ENCODE measurements around the gene RNF186. TPM values are rescaled to one million over a fixed set of nuclear protein-coding genes. Genes with fewer than 3 reads are reported as not detected.
"Not testable (repeated sequence)": the region's sequence is repeated elsewhere in the genome, so short reads cannot be mapped to it uniquely, and the experiment has no call there.

The RNF186 gene
- polyA plus RNA-seq, 1 of the 3 experiments (the other 2 are of a cell fraction), result not detected

DNA sequence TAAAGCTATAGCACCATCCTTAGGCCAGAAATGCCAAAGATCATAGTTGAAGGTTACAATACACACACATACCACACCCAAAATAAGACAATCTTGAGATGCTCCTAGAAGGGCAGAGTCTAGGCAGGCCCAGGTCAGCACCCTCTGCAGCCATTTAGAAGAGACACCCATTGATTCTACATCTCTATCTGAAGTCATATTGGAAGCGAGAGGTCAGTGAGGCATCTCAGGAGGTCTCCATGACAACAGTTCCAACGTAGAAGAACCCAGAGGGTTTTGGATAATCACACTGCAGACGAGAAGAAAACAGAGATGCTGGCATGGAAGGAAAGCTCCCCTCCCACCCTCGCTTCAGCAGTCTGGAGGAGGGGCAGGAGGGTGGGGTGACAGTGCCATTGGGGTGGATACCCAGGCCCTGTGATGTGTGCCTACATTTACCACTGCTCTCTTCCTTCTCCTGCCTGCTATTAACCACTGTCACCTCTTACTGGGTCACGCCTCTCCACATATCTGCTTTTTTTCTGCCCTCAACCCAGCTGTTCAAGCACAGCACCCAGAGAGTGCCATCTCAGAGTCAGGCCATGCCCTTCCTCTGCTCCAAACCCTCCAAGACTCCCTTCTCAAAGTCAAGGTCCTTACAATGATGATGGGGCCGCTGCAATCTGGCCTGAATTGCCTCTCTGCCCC lies 21.6 kb downstream of the RNF186 start:
- 79% methylated on average over 6 of the region's 6 CpGs for WGBS (ENCODE audit: low lambda C conversion rate)

GRCh38 chr1:19792237-19793002 lies 22.7 kb downstream of the RNF186 start:
- TF ChIP-seq TAF1 (IDR thresholded peaks at IDR 0.05; ENCODE audit: borderline replicate concordance, low read depth, low read length) (no peak), MEF2A (IDR thresholded peaks at IDR 0.05; ENCODE audit: borderline replicate concordance, low read depth) (no peak), SMC3 (IDR thresholded peaks at IDR 0.05; ENCODE audit: low read depth, low read length) (no peak)
- no peak overlapping the region for H2AFZ ChIP-seq (ENCODE audit: low read depth)
- CTCF ChIA-PET, result interaction anchor here (1.1 to 2.2 kb wide), 2 partner anchors 30 to 77 kb away, joined by 4 to 8 read pairs; no protein-coding TSS in a partner anchor
- no peaks in the 10 kb centered on the region for H3K9me3 ChIP-seq
- H3K9me2 ChIP-seq, result no peaks in the 10 kb centered on the region
- no peak overlapping the region for H3K4me2 ChIP-seq
- no peak for DNase-seq
- no peaks in the 10 kb centered on the region for H3K4me1 ChIP-seq (ENCODE audit: control insufficient read depth in 1 of 2, insufficient read depth in 2 of 2, low read depth in 1 of 2, low read length in 1 of 2)
- H3K79me2 ChIP-seq (ENCODE audit: insufficient read depth), result no peaks in the 10 kb centered on the region
- no peaks in the 10 kb centered on the region for H4K20me1 ChIP-seq (ENCODE audit: insufficient read depth)
- H3K4me3 ChIP-seq (ENCODE audit: low read depth in 2 of 2, low read length in 1 of 2), result no peak overlapping the region
- POLR2A ChIA-PET, result no interaction called here
- H3K27me3 ChIP-seq (ENCODE audit: insufficient read depth), result no peaks in the 10 kb centered on the region
- no peak overlapping the region for H3K27ac ChIP-seq (ENCODE audit: low read depth in 2 of 2, low read length in 1 of 2)
- H3F3A ChIP-seq (replicated peaks; ENCODE audit: insufficient read depth), result no peaks in the 10 kb centered on the region
- 100% methylated on average over 4 of the region's 4 CpGs for WGBS (ENCODE audit: low lambda C conversion rate)
- no peak overlapping the region for H3K9ac ChIP-seq
- no peaks in the 10 kb centered on the region for H3K36me3 ChIP-seq (replicated peaks in 1 of 2; ENCODE audit: control insufficient read depth in 1 of 2, insufficient read depth in 2 of 2, low read length in 1 of 2)

More for the DNA sequence above, 21.6 kb downstream of the RNF186 start:
- Histone ChIP-seq H3K9me3 (no peaks in the 10 kb centered on the region), H3K36me3 (replicated peaks in 1 of 2; ENCODE audit: control insufficient read depth in 1 of 2, insufficient read depth in 2 of 2, low read length in 1 of 2) (no peaks in the 10 kb centered on the region), H3K9ac (no peak overlapping the region), H3K4me2 (no peak overlapping the region), H2AFZ (ENCODE audit: low read depth) (no peak overlapping the region), H3K4me1 (ENCODE audit: control insufficient read depth in 1 of 2, insufficient read depth in 2 of 2, low read depth in 1 of 2, low read length in 1 of 2) (no peaks in the 10 kb centered on the region), H3K79me2 (ENCODE audit: insufficient read depth) (no peaks in the 10 kb centered on the region), H3K9me2 (no peaks in the 10 kb centered on the region), H3K4me3 (ENCODE audit: low read depth in 2 of 2, low read length in 1 of 2) (no peak overlapping the region), H3K27ac (ENCODE audit: low read depth in 2 of 2, low read length in 1 of 2) (no peak overlapping the region), H4K20me1 (ENCODE audit: insufficient read depth) (no peaks in the 10 kb centered on the region), H3K27me3 (ENCODE audit: insufficient read depth) (no peaks in the 10 kb centered on the region), H3F3A (replicated peaks; ENCODE audit: insufficient read depth) (no peaks in the 10 kb centered on the region)
- no peak for TF ChIP-seq MEF2A (IDR thresholded peaks at IDR 0.05; ENCODE audit: borderline replicate concordance, low read depth)
- no peak for TF ChIP-seq YY1 (IDR thresholded peaks at IDR 0.05; ENCODE audit: low read depth)
- no peak for TF ChIP-seq EZH2phosphoT487 (IDR thresholded peaks at IDR 0.05; ENCODE audit: borderline replicate concordance, low read depth)
- TF ChIP-seq NRF1 (IDR thresholded peaks at IDR 0.05; ENCODE audit: low read depth, low read length), result no peak
- no peak for TF ChIP-seq CHD2 (IDR thresholded peaks at IDR 0.05; ENCODE audit: low read length, partially characterized antibody)
- TF ChIP-seq MXI1 (IDR thresholded peaks at IDR 0.05; ENCODE audit: low read depth, low read length), result no peak
- no peak for TF ChIP-seq TEAD4 (IDR thresholded peaks at IDR 0.05; ENCODE audit: borderline replicate concordance, insufficient read depth)
- no peak for TF ChIP-seq SIN3A (IDR thresholded peaks at IDR 0.05; ENCODE audit: borderline replicate concordance, low read depth, low read length)
- TF ChIP-seq JUND (IDR thresholded peaks at IDR 0.05), result no peak
- TF ChIP-seq NFIC (IDR thresholded peaks at IDR 0.05; ENCODE audit: borderline replicate concordance), result no peak
- DNase-seq, result no peak
- ChIA-PET CTCF (interaction anchor here (1.1 to 2.2 kb wide), 2 partner anchors 31 to 78 kb away, joined by 4 to 8 read pairs; no protein-coding TSS in a partner anchor), POLR2A (no interaction called here)

GRCh38 chr1:19790061-19790975 lies 24.8 kb downstream of the RNF186 start:
- H3K4me1 ChIP-seq (ENCODE audit: control insufficient read depth in 1 of 2, insufficient read depth in 2 of 2, low read depth in 1 of 2, low read length in 1 of 2); H3K27me3 ChIP-seq (ENCODE audit: insufficient read depth); H3F3A ChIP-seq (replicated peaks; ENCODE audit: insufficient read depth); H3K9me2 ChIP-seq; H4K20me1 ChIP-seq (ENCODE audit: insufficient read depth); H3K9me3 ChIP-seq; H2AFZ ChIP-seq (ENCODE audit: low read depth); H3K36me3 ChIP-seq (replicated peaks in 1 of 2; ENCODE audit: control insufficient read depth in 1 of 2, insufficient read depth in 2 of 2, low read length in 1 of 2); H3K79me2 ChIP-seq (ENCODE audit: insufficient read depth); POLR2A ChIA-PET; H3K27ac ChIP-seq (ENCODE audit: low read depth in 2 of 2, low read length in 1 of 2); H3K4me2 ChIP-seq; H3K4me3 ChIP-seq (ENCODE audit: low read depth in 2 of 2, low read length in 1 of 2); H3K9ac ChIP-seq; DNase-seq: not testable (repeated sequence)
- 94% methylated on average over 9 of the region's 9 CpGs for WGBS (ENCODE audit: low lambda C conversion rate)
- CTCF ChIA-PET, result interaction anchor here (0.8 to 1.3 kb wide), 2 partner anchors 8 to 84 kb away, joined by 3 read pairs; no protein-coding TSS in a partner anchor

All from SK-N-SH (cell line).